SU-DHL-6 (cell line): ENCODE results near the gene ACTL6B.

Experiments
- H2AFZ ChIP-seq: fragments of 200-600 bp; sonication (generic); 2 replicates; pipeline ENCODE4 v1.6.1; 2014; ENCODE audit warnings: low read depth, mild to moderate bottlenecking, moderate library complexity, mixed read lengths, antibody characterized with exemption, low read length; ENCODE audit not compliant: severe bottlenecking
- H3F3A ChIP-seq: fragments of 200-600 bp; shearing (Covaris generic); 2 replicates; pipeline ENCODE4 v1.6.0; 2016; ENCODE audit warnings: antibody characterized with exemption, mild to moderate bottlenecking; ENCODE audit not compliant: insufficient read depth
- H3K27ac ChIP-seq: fragments of 200-600 bp; sonication (generic); 2 replicates; pipeline ENCODE4 v1.5.1; 2016; ENCODE audit warnings: low read depth, mild to moderate bottlenecking, low read length, moderate library complexity, mixed read lengths
- H3K27me3 ChIP-seq: fragments of 200-600 bp; sonication (generic), shearing (Covaris generic); 2 replicates; pipeline ENCODE4 v1.6.0; 2014; ENCODE audit warnings: mild to moderate bottlenecking, low read length
- H3K36me3 ChIP-seq: fragments of 200-600 bp; sonication (generic); 2 replicates; pipeline ENCODE4 v1.6.1; 2014; ENCODE audit warnings: mild to moderate bottlenecking, low read length, mixed read lengths
- H3K4me2 ChIP-seq: fragments of 300-600, 200-600 bp; shearing (Covaris generic), sonication (generic); 2 replicates; pipeline ENCODE4 v1.6.0; 2014; ENCODE audit warnings: low read length, low read depth, mild to moderate bottlenecking; ENCODE audit not compliant: poor library complexity, severe bottlenecking
- H3K4me3 ChIP-seq: fragments of 200-600 bp; sonication (generic); 2 replicates; pipeline ENCODE4 v1.5.1; 2014; ENCODE audit warnings: antibody characterized with exemption, low read length, mild to moderate bottlenecking, mixed read lengths; ENCODE audit not compliant: insufficient read depth, poor library complexity, severe bottlenecking
- H3K79me2 ChIP-seq: fragments of 200-600 bp; sonication (generic); 2 replicates; pipeline ENCODE4 v1.6.1; 2014; ENCODE audit warnings: mild to moderate bottlenecking, low read length, moderate library complexity; ENCODE audit not compliant: insufficient read depth
- H3K9ac ChIP-seq: fragments of 200-600 bp; sonication (generic); 2 replicates; pipeline ENCODE4 v1.7.0; 2014; ENCODE audit warnings: mild to moderate bottlenecking, low read length
- H3K9me2 ChIP-seq: fragments of 200-600 bp; sonication (generic); replicated peaks from 2 replicates; pipeline ENCODE4 v1.6.1; 2014; ENCODE audit warnings: low read length; ENCODE audit not compliant: insufficient read depth
- H3K9me3 ChIP-seq: fragments of 200-600 bp; sonication (generic); 2 replicates; pipeline ENCODE4 v1.6.1; 2014; ENCODE audit warnings: low read length, mixed read lengths; ENCODE audit not compliant: insufficient read depth
- H4K20me1 ChIP-seq: fragments of 200-600 bp; sonication (generic); 2 replicates; pipeline ENCODE4 v1.6.1; 2014; ENCODE audit warnings: low read depth, mild to moderate bottlenecking, antibody characterized with exemption, low read length, moderate library complexity, mixed read lengths
- CTCF ChIP-seq: fragments of 200-600 bp; sonication (generic); IDR thresholded peaks from one replicate; pipeline ENCODE4 v1.5.1; 2017; ENCODE audit warnings: antibody characterized with exemption, mild to moderate bottlenecking, low read length, moderate library complexity; ENCODE audit not compliant: insufficient read depth, poor library complexity, severe bottlenecking
- EZH2phosphoT487 ChIP-seq: fragments of 200-600 bp; sonication (generic), shearing (Covaris generic); conservative IDR thresholded peaks from 2 replicates; pipeline ENCODE4 v1.6.1; 2018; ENCODE audit warnings: mild to moderate bottlenecking, antibody characterized with exemption, low read length, moderate library complexity, mixed read lengths

Gene ACTL6B

GRCh38 chr7:100620239-100620638 is 36.0 kb downstream of the ACTL6B start:
- H3K9ac ChIP-seq: no peak overlapping the region
- no peaks in the 10 kb centered on the region for H4K20me1 ChIP-seq
- no peaks in the 10 kb centered on the region for H3K79me2 ChIP-seq
- no peaks in the 10 kb centered on the region for H3K9me3 ChIP-seq
- H3K36me3 ChIP-seq: no peaks in the 10 kb centered on the region
- TF ChIP-seq CTCF (no peak), EZH2phosphoT487 (no peak)
- H2AFZ ChIP-seq: no peak overlapping the region
- no peak overlapping the region for H3K4me3 ChIP-seq
- H3K9me2 ChIP-seq: no peaks in the 10 kb centered on the region
- H3K4me2 ChIP-seq: no peak overlapping the region
- no peaks in the 10 kb centered on the region for H3K27me3 ChIP-seq
- H3K27ac ChIP-seq: no peak overlapping the region
- no peaks in the 10 kb centered on the region for H3F3A ChIP-seq

- Histone ChIP-seq H3K9ac (no peak overlapping the region), H2AFZ (no peak overlapping the region), H3K4me2 (no peak overlapping the region), H3K4me3 (no peak overlapping the region), H3K79me2 (no peaks in the 10 kb centered on the region), H3K27me3 (no peaks in the 10 kb centered on the region), H4K20me1 (no peaks in the 10 kb centered on the region), H3F3A (peaks cover 6% of the 10 kb centered on the region; the same call in 1 of the 2 replicates), H3K9me2 (no peaks in the 10 kb centered on the region), H3K27ac (no peak overlapping the region), H3K9me3 (no peaks in the 10 kb centered on the region), H3K36me3 (no peaks in the 10 kb centered on the region)
- TF ChIP-seq EZH2phosphoT487: no peak
- TF ChIP-seq CTCF: no peak
Observed at GRCh38 chr7:100614308-100614861, 41.9 kb downstream of the ACTL6B start.

- H2AFZ ChIP-seq: no peak overlapping the region
- no peaks in the 10 kb centered on the region for H3K79me2 ChIP-seq
- H3K9ac ChIP-seq: no peak overlapping the region
Observed at GRCh38 chr7:100613412-100614175, 42.7 kb downstream of the ACTL6B start.

More at GRCh38 chr7:100613412-100614175, 42.7 kb downstream of the ACTL6B start:
- no peaks in the 10 kb centered on the region for H3K36me3 ChIP-seq
- no peaks in the 10 kb centered on the region for H3K27me3 ChIP-seq
- peaks cover 6% of the 10 kb centered on the region; the same call in 1 of the 2 replicates for H3F3A ChIP-seq
- H3K9me2 ChIP-seq: no peaks in the 10 kb centered on the region
- peak overlapping the region; percentile 78 for H3K4me2 ChIP-seq
- no peak for TF ChIP-seq CTCF
- no peak for TF ChIP-seq EZH2phosphoT487
- no peaks in the 10 kb centered on the region for H3K9me3 ChIP-seq
- H4K20me1 ChIP-seq: no peaks in the 10 kb centered on the region
- H3K27ac ChIP-seq: no peak overlapping the region
- H3K4me3 ChIP-seq: no peak overlapping the region
